ENCODE results near the gene CFAP77. TPM values are rescaled to one million over a fixed set of nuclear protein-coding genes. Genes with fewer than 3 reads are reported as not detected.

CFAP77 gene
- total and polyA plus RNA-seq, 2 of the 4 experiments (the other 2 are of a cell fraction): not detected

DNA sequence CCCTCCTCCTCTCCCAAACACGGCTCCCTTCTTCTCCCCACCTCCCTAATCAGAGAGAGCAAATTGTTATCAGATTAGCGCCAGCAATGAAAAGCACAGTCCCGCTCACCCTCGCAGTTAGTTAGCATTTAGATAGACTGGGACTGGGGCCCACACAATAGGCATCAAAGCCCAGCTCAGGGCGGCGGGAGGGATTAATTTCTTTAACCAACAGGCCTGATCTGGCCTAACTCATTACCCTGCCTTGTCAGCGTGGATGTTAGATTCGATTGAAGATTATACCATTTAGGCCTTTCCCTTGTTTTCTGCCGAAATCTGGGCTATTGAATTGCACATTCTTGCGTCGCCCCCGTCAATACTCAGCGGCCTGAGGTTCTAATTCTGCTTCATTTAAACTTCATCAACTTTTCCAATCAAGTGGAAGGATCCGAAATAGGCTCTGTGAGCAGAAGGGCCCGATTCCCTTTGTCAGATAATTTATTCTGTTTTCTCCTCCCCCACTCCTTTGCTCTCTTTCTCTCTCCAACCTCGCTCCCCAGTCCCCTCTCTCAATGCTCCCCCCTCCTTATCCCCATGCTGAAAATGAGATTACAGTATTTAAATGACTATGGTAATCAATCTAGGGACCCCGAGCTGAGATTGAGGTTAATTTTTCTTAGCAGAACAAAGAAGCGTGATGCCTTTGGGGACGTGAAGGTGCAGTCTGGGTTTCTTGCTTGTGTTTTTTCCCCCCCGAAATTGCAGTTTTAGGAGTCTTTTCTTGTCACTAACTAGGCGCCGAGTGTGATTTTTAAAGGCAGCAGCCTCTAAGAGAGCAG lies 15.1 kb downstream of the CFAP77 start:
- POLR2A ChIA-PET (ENCODE audit: unreplicated experiment): interaction anchor here (0.6 kb wide), 1 partner anchor 26 kb away, joined by 5 read pairs; no protein-coding TSS in a partner anchor
- intact Hi-C loops (cut with micrococcal nuclease): no loop called here
- H2AFZ ChIP-seq (replicated peaks; ENCODE audit: low read length, poor library complexity): no peak overlapping the region
- no peaks in the 10 kb centered on the region for H3K79me1 ChIP-seq (ENCODE audit: low read depth in 1 of 2, low read length in 2 of 2)
- no TSS peak for BruUV-seq (replicated peaks)
- dilution Hi-C loops (cut with HindIII; ENCODE audit: low sequenced_read_pairs, unreplicated experiment): no loop called here
- H3K4me3 ChIP-seq (ENCODE audit: insufficient read depth, low read depth, low read length): no peak overlapping the region
- H3K27me3 ChIP-seq (ENCODE audit: control insufficient read depth, insufficient read depth, low read length): peaks cover 51% of the 10 kb centered on the region
- no peak overlapping the region for H4K91ac ChIP-seq (ENCODE audit: insufficient read depth, low read depth, low read length)
- no peak overlapping the region for H3K4me2 ChIP-seq (ENCODE audit: low read depth, low read length)
- no peak for TF ChIP-seq USF2 (IDR thresholded peaks at IDR 0.05; ENCODE audit: low read depth, low read length)
- no peak for TF ChIP-seq RCOR1 (IDR thresholded peaks at IDR 0.05; ENCODE audit: insufficient replicate concordance, low read length)
- no peak for TF ChIP-seq CEBPB (IDR thresholded peaks at IDR 0.05; ENCODE audit: low read depth, low read length)
- no peak for TF ChIP-seq BHLHE40 (IDR thresholded peaks at IDR 0.05; ENCODE audit: low read depth, low read length)
- TF ChIP-seq MAFK (IDR thresholded peaks at IDR 0.05; ENCODE audit: low read depth, low read length): no peak
- TF ChIP-seq RFX5 (IDR thresholded peaks at IDR 0.05; ENCODE audit: low read depth, low read length): no peak
- TF ChIP-seq FOS (IDR thresholded peaks at IDR 0.05; ENCODE audit: low read depth, low read length): no peak
- no peak for TF ChIP-seq ELK1 (IDR thresholded peaks at IDR 0.05; ENCODE audit: borderline replicate concordance, low read depth, low read length)
- no peak for TF ChIP-seq SMC3 (IDR thresholded peaks at IDR 0.05; ENCODE audit: low read depth, low read length)
- H2BK5ac ChIP-seq (ENCODE audit: low read depth, low read length, poor library complexity, severe bottlenecking): no peak overlapping the region
- H4K20me1 ChIP-seq (ENCODE audit: insufficient read depth, low read length): no peaks in the 10 kb centered on the region
- H3K23ac ChIP-seq (ENCODE audit: low read depth, low read length): no peak overlapping the region
- H3K36me3 ChIP-seq (ENCODE audit: control insufficient read depth, insufficient read depth, low read length): no peaks in the 10 kb centered on the region
- no peak overlapping the region for H4K8ac ChIP-seq (ENCODE audit: low read depth in 2 of 2, low read length in 2 of 2)
- no peaks in the 10 kb centered on the region for H3K4me1 ChIP-seq (ENCODE audit: control insufficient read depth, insufficient read depth, low read length)
- DNase-seq: no peak
- H2BK120ac ChIP-seq (ENCODE audit: low read depth, low read length): no peak overlapping the region
- in situ Hi-C loops (cut with MboI; ENCODE audit: low sequenced_read_pairs): loop anchor here (5.0 kb wide), 1 partner anchor 142 kb away; no protein-coding TSS in a partner anchor
- H3K56ac ChIP-seq (ENCODE audit: extremely low read depth, insufficient read depth, low read length): no peak overlapping the region
- no peak for ATAC-seq (ENCODE audit: low read depth)
- H3K4ac ChIP-seq (ENCODE audit: low read depth, low read length): no peak overlapping the region
- no peak overlapping the region for H2BK20ac ChIP-seq (ENCODE audit: low read depth, low read length)
- no peak overlapping the region for H2AK5ac ChIP-seq (ENCODE audit: low read depth, low read length)
- H2BK15ac ChIP-seq (ENCODE audit: low read depth, low read length): no peak overlapping the region
- CTCF ChIA-PET: interaction anchor here (0.6 kb wide), 1 partner anchor 24 kb away, joined by 6 read pairs; no protein-coding TSS in a partner anchor
- 0 out of 2 replicates have a peak, but pooled peaks cover 1% of the 10 kb centered on the region for H3K9me3 ChIP-seq (ENCODE audit: control insufficient read depth, insufficient read depth, low read length)
- no peak overlapping the region for H3K18ac ChIP-seq (ENCODE audit: low read depth, low read length)
- H3K27ac ChIP-seq (ENCODE audit: insufficient read depth, low read length): no peak overlapping the region
- no peak overlapping the region for H2AK9ac ChIP-seq (replicated peaks; ENCODE audit: low read depth, low read length, poor library complexity)
- no peak overlapping the region for H3K9ac ChIP-seq (ENCODE audit: low read depth, low read length)
- H4K5ac ChIP-seq (ENCODE audit: low read depth, low read length): no peak overlapping the region
- WGBS, 2 experiments (ENCODE audit: extremely low coverage in 2 of 2, insufficient read length in 1 of 2): 31% methylated on average over 7 of the region's 22 CpGs; no CpG with 5 or more reads in 1 of the 2 experiments
- H3K9me1 ChIP-seq (ENCODE audit: insufficient read depth, low read length): no peaks in the 10 kb centered on the region
- H3K14ac ChIP-seq (replicated peaks; ENCODE audit: low read depth, low read length): no peak overlapping the region
